NB4 (cell line): ENCODE measurements around the gene ZMYND10.

ENCODE experiments used
- DNase-seq: peaks from one replicate; pipeline ENCODE4 v3.0.0; 2010; ENCODE audit warnings: low read depth
- H3K4me3 ChIP-seq: one replicate; pipeline ENCODE4 v1.5.1; 2011; ENCODE audit warnings: mild to moderate bottlenecking, low read depth, low read length, moderate library complexity
- CTCF ChIP-seq: IDR thresholded peaks from one replicate; pipeline ENCODE4 v1.5.1; 2012; ENCODE audit warnings: low read depth, low read length
- MAX ChIP-seq: IDR thresholded peaks from 2 replicates; pipeline ENCODE4 v1.6.1; 2011; ENCODE audit warnings: low read depth, low read length
- MYC ChIP-seq: IDR thresholded peaks from 2 replicates; pipeline ENCODE4 v1.6.1; 2011; ENCODE audit warnings: low read depth, low read length
- POLR2A ChIP-seq: IDR thresholded peaks from 2 replicates; pipeline ENCODE4 v1.6.1; 2011; ENCODE audit warnings: mild to moderate bottlenecking; ENCODE audit not compliant: insufficient read length; ENCODE audit errors: extremely low read depth

The ZMYND10 gene

GRCh38 chr3:50380405-50381085 lies 35.0 kb upstream of the ZMYND10 start:
- DNase-seq = no peak
- no peak overlapping the region for H3K4me3 ChIP-seq
- TF ChIP-seq CTCF (no peak), POLR2A (no peak)

- DNase-seq = no peak
- TF ChIP-seq POLR2A = no peak
- no peak for TF ChIP-seq MYC
- TF ChIP-seq MAX = no peak
- no peak for TF ChIP-seq CTCF
- no peak overlapping the region for H3K4me3 ChIP-seq
These were observed 33.2 kb upstream of the ZMYND10 start for GRCh38 chr3:50378757-50379156.

- no peak for TF ChIP-seq POLR2A
- no peak for TF ChIP-seq CTCF
- TF ChIP-seq MAX = no peak
- no peak for TF ChIP-seq MYC
- H3K4me3 ChIP-seq = no peak overlapping the region
- no peak for DNase-seq
These were observed 32.5 kb upstream of the ZMYND10 start for GRCh38 chr3:50378024-50378423.

- DNase-seq = peak; percentile 26
These were observed 29.9 kb upstream of the ZMYND10 start for GRCh38 chr3:50375258-50375931.

GRCh38 chr3:50374363-50375257 lies 29.1 kb upstream of the ZMYND10 start:
- H3K4me3 ChIP-seq = no peak overlapping the region
- TF ChIP-seq CTCF (no peak), POLR2A (no peak), MAX (no peak), MYC (no peak)
- no peak for DNase-seq

More at GRCh38 chr3:50375258-50375931, 29.9 kb upstream of the ZMYND10 start:
- TF ChIP-seq CTCF = peak; percentile 40
- TF ChIP-seq MAX = no peak
- no peak overlapping the region for H3K4me3 ChIP-seq
